ENCODE data around the gene ENO2.
A peak's percentile ranks its signal among the peaks of the same experiment; 100 is the strongest.
"Not testable (repeated sequence)": the region's sequence is repeated elsewhere in the genome, so short reads cannot be mapped to it uniquely, and the experiment has no call there.

ENO2 gene

GRCh38 chr12:6871052-6871957, 43.1 kb upstream of the ENO2 start:
- H3K4me3 ChIP-seq (IDR thresholded peaks at IDR 0.05; ENCODE audit: insufficient read depth, low read depth, low read length) = no peak overlapping the region
- no peak overlapping the region for H3K27ac ChIP-seq

DNA sequence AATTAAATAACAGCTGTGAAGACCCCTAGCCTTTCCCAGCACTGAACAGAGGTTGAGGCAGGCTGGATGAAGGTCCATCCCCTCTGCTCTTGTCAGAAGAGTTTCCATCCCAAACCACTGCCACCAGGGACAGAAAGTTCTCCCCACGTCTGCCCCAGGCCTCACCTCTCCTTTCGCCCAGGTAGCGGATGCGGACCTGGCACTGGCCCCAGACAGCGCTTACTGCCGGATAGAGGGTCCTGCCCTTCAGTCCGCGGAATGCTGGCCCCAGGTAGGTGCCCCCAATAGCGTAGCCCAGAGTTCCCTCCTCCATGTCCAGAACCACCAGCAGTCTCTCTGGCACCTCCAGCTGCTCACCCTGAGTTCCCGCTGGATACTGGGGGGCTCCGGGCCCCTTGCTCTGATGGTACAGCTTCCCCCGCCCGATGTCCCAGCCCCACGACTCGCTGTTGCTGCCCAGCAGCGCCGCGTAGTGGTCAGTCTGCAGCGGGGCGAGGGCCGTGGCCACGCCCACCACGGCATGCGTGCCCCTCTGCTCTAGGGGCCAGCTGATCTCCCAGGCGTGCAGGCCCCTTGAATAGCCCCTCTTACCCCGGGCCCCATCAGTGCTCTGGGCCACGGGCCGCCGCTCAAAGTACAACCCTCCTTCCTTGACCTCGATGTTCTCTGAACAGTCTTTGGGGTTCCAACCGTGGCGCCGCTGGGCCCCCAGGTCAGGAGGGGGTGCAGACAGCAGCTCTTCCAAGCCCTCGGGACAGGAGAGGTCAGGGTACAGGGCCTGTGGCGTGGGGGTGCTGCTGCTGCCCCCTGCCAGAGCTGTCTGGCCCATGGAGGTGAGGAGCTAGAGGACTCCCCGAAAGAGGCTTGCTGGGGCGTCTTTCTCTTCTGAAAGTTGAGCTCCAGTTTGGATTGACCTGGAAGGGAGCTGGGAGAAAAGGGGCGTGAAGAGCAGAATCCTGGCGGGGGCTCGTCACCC, 42.0 kb upstream of the ENO2 start:
- Histone ChIP-seq H3K36me3 (ENCODE audit: insufficient read depth) (no peaks in the 10 kb centered on the region; the same call in 1 of the 2 replicates), H3K4me3 (IDR thresholded peaks at IDR 0.05; ENCODE audit: insufficient read depth, low read depth, low read length) (no peak overlapping the region), H3K9ac (peak overlapping the region; percentile 56; the same call in 1 of the 2 replicates), H3K79me2 (ENCODE audit: insufficient read depth, low read depth) (peaks cover 25% of the 10 kb centered on the region), H3K4me1 (ENCODE audit: low read depth, poor library complexity, severe bottlenecking) (peaks cover 46% of the 10 kb centered on the region), H3K27me3 (ENCODE audit: insufficient read depth, low read depth) (no peaks in the 10 kb centered on the region), H3K4me2 (peak overlapping the region; percentile 93), H2AFZ (ENCODE audit: low read depth) (peak overlapping the region; percentile 54; the same call in 1 of the 2 replicates), H3K27ac (no peak overlapping the region), H4K20me1 (ENCODE audit: insufficient read depth) (peaks cover 12% of the 10 kb centered on the region; the same call in 1 of the 2 replicates)
- TF ChIP-seq, protein P1, sequence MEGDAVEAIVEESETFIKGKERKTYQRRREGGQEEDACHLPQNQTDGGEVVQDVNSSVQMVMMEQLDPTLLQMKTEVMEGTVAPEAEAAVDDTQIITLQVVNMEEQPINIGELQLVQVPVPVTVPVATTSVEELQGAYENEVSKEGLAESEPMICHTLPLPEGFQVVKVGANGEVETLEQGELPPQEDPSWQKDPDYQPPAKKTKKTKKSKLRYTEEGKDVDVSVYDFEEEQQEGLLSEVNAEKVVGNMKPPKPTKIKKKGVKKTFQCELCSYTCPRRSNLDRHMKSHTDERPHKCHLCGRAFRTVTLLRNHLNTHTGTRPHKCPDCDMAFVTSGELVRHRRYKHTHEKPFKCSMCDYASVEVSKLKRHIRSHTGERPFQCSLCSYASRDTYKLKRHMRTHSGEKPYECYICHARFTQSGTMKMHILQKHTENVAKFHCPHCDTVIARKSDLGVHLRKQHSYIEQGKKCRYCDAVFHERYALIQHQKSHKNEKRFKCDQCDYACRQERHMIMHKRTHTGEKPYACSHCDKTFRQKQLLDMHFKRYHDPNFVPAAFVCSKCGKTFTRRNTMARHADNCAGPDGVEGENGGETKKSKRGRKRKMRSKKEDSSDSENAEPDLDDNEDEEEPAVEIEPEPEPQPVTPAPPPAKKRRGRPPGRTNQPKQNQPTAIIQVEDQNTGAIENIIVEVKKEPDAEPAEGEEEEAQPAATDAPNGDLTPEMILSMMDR (conservative IDR thresholded peaks at IDR 0.05; ENCODE audit: low read depth, low read length) = peak; percentile 75

More at GRCh38 chr12:6871052-6871957, 43.1 kb upstream of the ENO2 start:
- TF ChIP-seq, protein P1 (conservative IDR thresholded peaks at IDR 0.05; ENCODE audit: low read depth, low read length) = no peak
- no peak overlapping the region for H2AFZ ChIP-seq (ENCODE audit: low read depth)
- no peaks in the 10 kb centered on the region for H3K27me3 ChIP-seq (ENCODE audit: insufficient read depth, low read depth)
- peaks cover 53% of the 10 kb centered on the region for H3K4me1 ChIP-seq (ENCODE audit: low read depth, poor library complexity, severe bottlenecking)
- peak overlapping the region; percentile 93; the same call in 1 of the 2 replicates for H3K4me2 ChIP-seq
- H3K9ac ChIP-seq = no peak overlapping the region
- peaks cover 25% of the 10 kb centered on the region for H3K79me2 ChIP-seq (ENCODE audit: insufficient read depth, low read depth)
- no peaks in the 10 kb centered on the region; the same call in 1 of the 2 replicates for H3K36me3 ChIP-seq (ENCODE audit: insufficient read depth)
- H4K20me1 ChIP-seq (ENCODE audit: insufficient read depth) = peaks cover 12% of the 10 kb centered on the region; the same call in 1 of the 2 replicates

- no peaks in the 10 kb centered on the region; the same call in 1 of the 2 replicates for H3K36me3 ChIP-seq (ENCODE audit: insufficient read depth)
Measured at GRCh38 chr12:6873094-6874014, 41.0 kb upstream of the ENO2 start, which contains the start of gene SPSB2. Gene SPSB2 (minus strand): TSS chr12:6873303. CDS start chr12:6872901, 402 bp downstream.

DNA sequence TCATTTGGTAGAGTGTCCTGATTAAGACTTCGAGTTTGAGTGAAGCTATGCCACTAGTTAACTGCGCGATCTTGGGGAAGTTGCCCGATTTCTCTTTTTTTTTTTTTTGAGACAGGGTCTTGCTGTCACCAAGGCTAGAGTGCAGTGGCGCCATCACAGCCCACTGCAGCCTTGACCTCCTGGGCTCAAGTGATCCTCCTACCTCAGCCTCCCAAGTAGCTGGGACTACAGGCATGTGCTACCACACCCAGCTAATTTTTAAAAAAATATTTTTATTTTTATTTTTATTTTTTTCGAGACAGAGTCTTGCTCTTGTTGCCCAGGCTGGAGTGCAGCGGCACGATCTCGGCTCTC, 40.4 kb upstream of the ENO2 start:
- not testable (repeated sequence) for H3K27me3 ChIP-seq (ENCODE audit: insufficient read depth, low read depth); H4K20me1 ChIP-seq (ENCODE audit: insufficient read depth); H3K4me3 ChIP-seq (IDR thresholded peaks at IDR 0.05; ENCODE audit: insufficient read depth, low read depth, low read length); H3K79me2 ChIP-seq (ENCODE audit: insufficient read depth, low read depth); H3K36me3 ChIP-seq (ENCODE audit: insufficient read depth)
- peaks cover 42% of the 10 kb centered on the region for H3K4me1 ChIP-seq (ENCODE audit: low read depth, poor library complexity, severe bottlenecking)
- H3K4me2 ChIP-seq = peak overlapping the region; percentile 49
- H3K9ac ChIP-seq = peak overlapping the region; percentile 26; the same call in 1 of the 2 replicates
- peak overlapping the region; percentile 9; the same call in 1 of the 2 replicates for H3K27ac ChIP-seq
- H2AFZ ChIP-seq (ENCODE audit: low read depth) = peak overlapping the region; percentile 78

More at GRCh38 chr12:6873094-6874014, 41.0 kb upstream of the ENO2 start, which contains the start of gene SPSB2:
- H3K9ac ChIP-seq = peak within 1 kb of the TSS; percentile 56; the same call in 1 of the 2 replicates
- H3K79me2 ChIP-seq (ENCODE audit: insufficient read depth, low read depth) = peaks cover 16% of the 10 kb centered on the region
- H3K27ac ChIP-seq = peak within 1 kb of the TSS; percentile 9; the same call in 1 of the 2 replicates
- H3K4me3 ChIP-seq (IDR thresholded peaks at IDR 0.05; ENCODE audit: insufficient read depth, low read depth, low read length) = no peak within 1 kb of the TSS
- peak within 1 kb of the TSS; percentile 93 for H3K4me2 ChIP-seq
- TF ChIP-seq, protein P1 (conservative IDR thresholded peaks at IDR 0.05; ENCODE audit: low read depth, low read length) = no peak
- H2AFZ ChIP-seq (ENCODE audit: low read depth) = peak within 1 kb of the TSS; percentile 78
- peaks cover 8% of the 10 kb centered on the region; the same call in 1 of the 2 replicates for H4K20me1 ChIP-seq (ENCODE audit: insufficient read depth)
- peaks cover 46% of the 10 kb centered on the region for H3K4me1 ChIP-seq (ENCODE audit: low read depth, poor library complexity, severe bottlenecking)
- H3K27me3 ChIP-seq (ENCODE audit: insufficient read depth, low read depth) = no peaks in the 10 kb centered on the region

GRCh38 chr12:6879824-6880223, 34.6 kb upstream of the ENO2 start:
- H3K4me2 ChIP-seq; H3K27ac ChIP-seq; H2AFZ ChIP-seq (ENCODE audit: low read depth); H3K79me2 ChIP-seq (ENCODE audit: insufficient read depth, low read depth); H3K36me3 ChIP-seq (ENCODE audit: insufficient read depth); H3K4me3 ChIP-seq (IDR thresholded peaks at IDR 0.05; ENCODE audit: insufficient read depth, low read depth, low read length); H3K4me1 ChIP-seq (ENCODE audit: low read depth, poor library complexity, severe bottlenecking); H3K27me3 ChIP-seq (ENCODE audit: insufficient read depth, low read depth); H4K20me1 ChIP-seq (ENCODE audit: insufficient read depth); H3K9ac ChIP-seq: not testable (repeated sequence)

All from KMS-11 (cell line).